ENCODE data around the gene PTPN1. TPM values are rescaled to one million over a fixed set of nuclear protein-coding genes. Genes with fewer than 3 reads are reported as not detected.

The PTPN1 gene
- total RNA-seq, 1 donor from 2014 or later: 23.3 TPM

GRCh38 chr20:50634191-50634590, 124.0 kb downstream of the PTPN1 start:
- ATAC-seq: no peak
- intact Hi-C loops (cut with DNase I): loop anchor here (10.0 kb wide), 1 partner anchor 61 kb away; the partner anchor contains the start of gene RIPOR3
- no peak for DNase-seq (ENCODE audit: missing footprints)

Small RNA genes lying within 50 kb of the gene (microRNA-seq; reads per million reads assigned to microRNA genes)
- gene MIR1302-5 (not detected), gene MIR645 (not detected)

Other genes starting within 250 kb of the PTPN1 start
- 8.3 TPM for gene RIPOR3, start 181.2 kb downstream of the PTPN1 start, total RNA-seq
- gene PARD6B, start 221.2 kb downstream of the PTPN1 start, total RNA-seq: 5.6 TPM